Measurements from ENCODE around the gene BBX. TPM values are rescaled to one million over a fixed set of nuclear protein-coding genes. Genes with fewer than 3 reads are reported as not detected.
A peak's percentile ranks its signal among the peaks of the same experiment; 100 is the strongest.

BBX gene
- total RNA-seq, 1 donor from 2014 or later: 51.6 TPM

GRCh38 chr3:107524326-107524840, 1.6 kb downstream of the BBX start:
- peaks cover 8% of the 10 kb centered on the region for H3K36me3 Mint-ChIP-seq (ENCODE audit: low read depth)
- H3K9me3 Mint-ChIP-seq: no peaks in the 10 kb centered on the region
- H3K4me1 Mint-ChIP-seq: peaks cover 26% of the 10 kb centered on the region
- peak overlapping the region; percentile 98 for H3K4me3 Mint-ChIP-seq
- H3K27me3 Mint-ChIP-seq (ENCODE audit: low read depth): no peaks in the 10 kb centered on the region
- TF ChIP-seq CTCF (conservative IDR thresholded peaks at IDR 0.05): no peak
- H3K27ac Mint-ChIP-seq (ENCODE audit: unreplicated experiment): peak overlapping the region; percentile 96
- DNase-seq (ENCODE audit: low read depth, low spot score): no peak

GRCh38 chr3:107524841-107525643, 2.3 kb downstream of the BBX start:
- no peak for TF ChIP-seq CTCF (conservative IDR thresholded peaks at IDR 0.05)
- Mint-ChIP-seq H3K9me3 (no peaks in the 10 kb centered on the region), H3K4me3 (peak overlapping the region; percentile 98), H3K27me3 (ENCODE audit: low read depth) (no peaks in the 10 kb centered on the region), H3K4me1 (peaks cover 26% of the 10 kb centered on the region), H3K27ac (ENCODE audit: unreplicated experiment) (peak overlapping the region; percentile 96), H3K36me3 (ENCODE audit: low read depth) (peaks cover 8% of the 10 kb centered on the region)
- DNase-seq (ENCODE audit: low read depth, low spot score): peak; percentile 31

GRCh38 chr3:107525644-107526305, 3.0 kb downstream of the BBX start:
- no peaks in the 10 kb centered on the region for H3K9me3 Mint-ChIP-seq
- peak; percentile 7 for DNase-seq (ENCODE audit: low read depth, low spot score)
- no peak for TF ChIP-seq CTCF (conservative IDR thresholded peaks at IDR 0.05)
- peak overlapping the region; percentile 96 for H3K4me3 Mint-ChIP-seq
- peak overlapping the region; percentile 96 for H3K27ac Mint-ChIP-seq (ENCODE audit: unreplicated experiment)
- H3K36me3 Mint-ChIP-seq (ENCODE audit: low read depth): peaks cover 8% of the 10 kb centered on the region
- peaks cover 26% of the 10 kb centered on the region for H3K4me1 Mint-ChIP-seq
- H3K27me3 Mint-ChIP-seq (ENCODE audit: low read depth): no peaks in the 10 kb centered on the region

GRCh38 chr3:107531917-107532469, 9.2 kb downstream of the BBX start:
- Mint-ChIP-seq H3K27ac (ENCODE audit: unreplicated experiment) (no peak overlapping the region), H3K9me3 (no peaks in the 10 kb centered on the region), H3K4me1 (peaks cover 1% of the 10 kb centered on the region), H3K27me3 (ENCODE audit: low read depth) (no peaks in the 10 kb centered on the region), H3K36me3 (ENCODE audit: low read depth) (peaks cover 9% of the 10 kb centered on the region), H3K4me3 (no peak overlapping the region)
- DNase-seq (ENCODE audit: low read depth, low spot score): no peak
- no peak for TF ChIP-seq CTCF (conservative IDR thresholded peaks at IDR 0.05)

GRCh38 chr3:107540857-107541256, 18.1 kb downstream of the BBX start:
- no peak overlapping the region for H3K4me3 Mint-ChIP-seq
- no peak for DNase-seq (ENCODE audit: low read depth, low spot score)
- H3K27me3 Mint-ChIP-seq (ENCODE audit: low read depth): no peaks in the 10 kb centered on the region
- no peaks in the 10 kb centered on the region for H3K9me3 Mint-ChIP-seq
- no peak overlapping the region for H3K27ac Mint-ChIP-seq (ENCODE audit: unreplicated experiment)
- TF ChIP-seq CTCF (conservative IDR thresholded peaks at IDR 0.05): no peak
- no peaks in the 10 kb centered on the region for H3K36me3 Mint-ChIP-seq (ENCODE audit: low read depth)
- no peaks in the 10 kb centered on the region for H3K4me1 Mint-ChIP-seq
